GM13976 (cell line): ENCODE results near the gene TFAP2D.

Source experiments
- DNase-seq: peaks from one replicate; pipeline ENCODE4 v3.0.0; 2012; ENCODE audit warnings: low spot score
- CTCF ChIP-seq: IDR thresholded peaks from 2 replicates; pipeline ENCODE4 v1.5.1; 2012; ENCODE audit warnings: borderline replicate concordance, mild to moderate bottlenecking; ENCODE audit not compliant: insufficient read depth; ENCODE audit errors: extremely low read depth, missing control alignments, control extremely low read depth
- in situ Hi-C: fragments of 300-500 bp; cut with MboI; formaldehyde crosslinking; loops from one replicate; pipeline ENCODE4 v1.12.0; 2022; ENCODE audit warnings: low sequenced_read_pairs, mixed read lengths, inconsistent platforms; ENCODE audit not compliant: unreplicated experiment

The TFAP2D gene

GRCh38 chr6:50734488-50734887 lies 21.2 kb downstream of the TFAP2D start:
- no peak for DNase-seq
- in situ Hi-C loops = no loop called here
- no peak for TF ChIP-seq CTCF

- in situ Hi-C loops = no loop called here
- TF ChIP-seq CTCF = no peak
- no peak for DNase-seq
Measured at GRCh38 chr6:50742161-50742560, 28.8 kb downstream of the TFAP2D start.

- TF ChIP-seq CTCF = no peak
- DNase-seq = no peak
- in situ Hi-C loops = no loop called here
Measured at GRCh38 chr6:50744976-50745375, 31.6 kb downstream of the TFAP2D start.

- no peak for TF ChIP-seq CTCF
- no peak for DNase-seq
- in situ Hi-C loops = no loop called here
Measured at GRCh38 chr6:50762798-50763197, 49.5 kb downstream of the TFAP2D start.

- no peak for DNase-seq
- in situ Hi-C loops = loop anchor here (25.0 kb wide), 1 partner anchor 641 kb away; no protein-coding TSS in a partner anchor
- TF ChIP-seq CTCF = no peak
Measured at GRCh38 chr6:50778696-50779095, 65.4 kb downstream of the TFAP2D start.

- no peak for TF ChIP-seq CTCF
- DNase-seq = no peak
- in situ Hi-C loops = loop anchor here (25.0 kb wide), 1 partner anchor 643 kb away; no protein-coding TSS in a partner anchor
Measured at GRCh38 chr6:50780382-50780781, 67.1 kb downstream of the TFAP2D start.

- in situ Hi-C loops = loop anchor here (25.0 kb wide), 1 partner anchor 649 kb away; no protein-coding TSS in a partner anchor
- no peak for TF ChIP-seq CTCF
- DNase-seq = no peak
Measured at GRCh38 chr6:50785921-50786320, 72.6 kb downstream of the TFAP2D start.
